Cardiac fibroblast (primary cell): ENCODE data around the gene ZBTB8A.

Source experiments
- DNase-seq, 2 donors: peaks; one replicate each; pipeline versions ENCODE4 v3.0.0 to v3.0.0-alpha.2; 2010; ENCODE audit warnings: low read depth in 2 of 2
- H3K4me3 ChIP-seq, 2 donors: replicated peaks in 1 of 2; 1 replicate in 1 of 2; 2 replicates in 1 of 2; pipeline ENCODE4 v1.5.1; 2011; ENCODE audit warnings: low read depth in 2 of 2, low read length in 2 of 2, mild to moderate bottlenecking in 2 of 2, moderate library complexity in 1 of 2
- CTCF ChIP-seq: IDR thresholded peaks from one replicate; pipeline ENCODE4 v1.5.1; 2011; ENCODE audit warnings: low read depth, mild to moderate bottlenecking, low read length, inconsistent platforms

ZBTB8A gene

DNA sequence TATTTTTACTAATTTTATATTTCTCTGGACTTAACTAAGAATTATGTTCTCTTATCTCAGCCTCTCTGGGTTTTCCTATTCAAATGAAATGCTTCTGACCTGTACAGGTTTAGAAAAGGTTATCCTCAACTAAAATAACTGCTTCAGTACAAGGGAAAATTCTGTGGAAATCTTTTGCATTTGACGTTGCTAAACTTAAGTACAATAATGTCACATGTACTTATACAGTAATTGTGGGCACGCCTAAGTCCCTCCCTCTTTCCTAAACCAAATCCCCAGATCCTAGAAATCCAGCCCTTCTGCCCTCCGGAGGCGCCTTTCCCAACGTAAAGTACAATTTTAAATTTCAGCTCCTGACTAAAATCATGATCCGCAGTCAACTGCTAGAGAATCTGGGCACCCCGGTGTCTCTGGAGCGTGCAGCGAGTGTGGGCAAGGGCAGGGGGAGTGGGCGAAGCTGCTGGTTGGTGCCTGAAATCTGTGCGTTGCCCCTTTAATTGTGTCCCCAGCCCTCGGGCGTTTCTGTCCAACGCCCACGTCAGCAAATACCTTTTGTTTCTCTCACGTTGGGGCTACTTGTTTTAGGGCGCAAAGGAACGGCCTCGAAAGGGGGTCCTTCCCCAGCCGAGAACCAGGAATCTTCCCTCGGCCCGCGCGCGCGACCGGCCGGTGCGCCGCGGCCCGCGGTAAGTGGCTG lies at the start of gene ZBTB8A:
Gene ZBTB8A (plus strand): TSS at position 541 of the 697 bp plus-strand sequence. CDS start 53,505 bp downstream, outside the sequence.
- H3K4me3 ChIP-seq = peak within 1 kb of the TSS; percentile 64 to 66
- no peak for TF ChIP-seq CTCF
- peak; percentile 67 to 69 for DNase-seq

DNA sequence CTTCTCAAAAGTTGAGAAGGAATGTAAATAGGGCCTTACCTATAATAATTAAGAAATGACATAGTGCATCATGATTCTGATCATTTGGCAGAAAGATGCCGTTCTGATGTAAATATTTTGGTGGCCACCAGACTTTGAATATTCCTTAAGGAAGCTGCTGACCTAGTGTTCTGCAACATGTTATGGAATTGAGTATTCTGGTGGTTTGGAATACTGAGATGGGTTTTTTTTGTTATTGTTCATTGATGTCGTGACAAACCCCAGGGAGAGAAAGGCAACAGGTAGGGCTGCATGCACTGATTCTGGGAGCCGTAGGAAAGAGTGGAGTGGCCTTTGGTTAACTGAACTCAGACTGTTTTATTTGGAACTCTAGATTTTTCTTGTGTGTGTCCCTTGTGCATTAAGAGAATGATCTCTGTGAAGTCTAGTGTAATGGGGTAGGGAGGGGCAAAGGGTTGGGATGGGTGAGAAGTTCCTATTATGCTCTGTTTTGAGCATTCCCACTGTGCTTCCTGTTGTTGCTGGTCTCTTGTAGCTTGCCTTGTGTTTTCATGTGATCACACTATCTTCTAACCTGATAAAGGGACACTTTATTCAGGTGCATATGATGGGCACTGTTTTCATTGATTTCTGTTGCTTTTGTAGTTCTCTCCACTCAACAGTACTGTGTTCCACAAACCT lies 49.3 kb upstream of the ZBTB8A start:
- TF ChIP-seq CTCF = no peak
- no peak overlapping the region for H3K4me3 ChIP-seq
- no peak for DNase-seq

GRCh38 chr1:32491386-32491785 lies 47.8 kb upstream of the ZBTB8A start:
- DNase-seq = no peak
- no peak overlapping the region for H3K4me3 ChIP-seq

DNA sequence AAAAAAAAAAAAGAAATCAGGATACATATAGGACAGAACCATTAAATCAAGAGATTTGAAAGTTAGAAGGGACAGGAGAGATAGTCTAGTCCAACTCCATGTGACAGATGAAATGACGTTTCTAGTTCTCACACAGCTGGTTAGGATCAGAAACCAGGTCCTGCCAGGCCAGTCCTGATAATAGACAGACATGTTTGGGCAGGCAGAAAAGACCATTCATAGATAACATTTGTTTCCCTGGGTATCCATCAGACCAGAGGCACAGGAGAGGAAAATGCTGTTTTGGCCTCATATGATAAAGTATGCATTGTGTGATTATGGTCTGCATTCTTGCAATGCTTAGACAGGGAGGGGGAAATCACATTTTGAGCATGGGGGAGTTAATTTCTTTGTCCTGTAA lies 45.0 kb upstream of the ZBTB8A start:
- peak; percentile 11 to 59 for DNase-seq
- TF ChIP-seq CTCF = no peak
- no peak overlapping the region for H3K4me3 ChIP-seq

More at GRCh38 chr1:32491386-32491785, 47.8 kb upstream of the ZBTB8A start:
- no peak for TF ChIP-seq CTCF

GRCh38 chr1:32494711-32495337 lies 44.4 kb upstream of the ZBTB8A start:
- DNase-seq = no peak
- TF ChIP-seq CTCF = no peak
- no peak overlapping the region for H3K4me3 ChIP-seq

DNA sequence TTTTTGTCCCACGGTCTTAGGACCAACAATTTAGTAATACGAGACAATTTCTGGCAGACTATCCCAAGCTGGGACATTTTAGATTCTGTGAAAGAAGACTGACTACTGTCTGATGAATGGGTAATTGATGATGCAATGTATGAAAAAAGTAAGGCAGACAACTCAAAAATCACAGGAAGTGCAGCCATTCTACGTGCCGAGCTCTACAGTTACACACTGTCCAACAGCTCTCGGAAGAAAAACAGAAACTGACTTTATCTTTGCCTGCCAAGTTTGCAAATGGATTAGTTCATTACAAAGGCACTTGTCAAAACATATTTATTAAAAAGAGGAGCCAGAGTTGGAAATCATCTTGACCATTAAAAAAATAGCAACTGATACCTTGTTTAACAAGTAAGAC lies 43.1 kb upstream of the ZBTB8A start:
- DNase-seq = peak; percentile 78 to 80
- H3K4me3 ChIP-seq = peak overlapping the region in 1 of 2 donors; percentile 9
- TF ChIP-seq CTCF = no peak
